ENCODE results near the gene ATP7B.

Gene ATP7B

GRCh38 chr13:51978796-51979556 lies 32.3 kb downstream of the ATP7B start:
- DNase-seq (ENCODE audit: low read depth): no peak

DNA sequence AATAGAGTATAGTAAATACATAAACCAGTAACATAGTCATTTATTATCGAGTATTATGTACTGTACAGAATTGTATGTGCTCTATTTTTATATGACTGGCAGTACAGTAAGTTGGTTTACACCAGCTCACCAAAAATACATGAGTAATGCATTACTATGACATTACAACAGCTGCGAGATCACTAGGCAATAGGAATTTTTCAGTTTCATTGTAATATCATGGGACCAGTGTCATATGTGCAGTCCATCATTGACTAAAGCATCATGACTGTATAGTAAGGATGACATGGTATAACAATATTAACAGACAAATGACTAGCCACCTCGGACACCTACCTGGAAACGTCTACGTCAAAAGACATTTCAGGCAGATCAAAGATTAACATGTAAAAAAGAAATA lies 33.6 kb downstream of the ATP7B start:
- no peak for DNase-seq (ENCODE audit: low read depth)

- no peak for DNase-seq (ENCODE audit: low read depth)
Measured at GRCh38 chr13:51976890-51977289, 34.4 kb downstream of the ATP7B start.

- DNase-seq (ENCODE audit: low read depth): no peak
Measured at GRCh38 chr13:51976423-51976822, 34.8 kb downstream of the ATP7B start.

DNA sequence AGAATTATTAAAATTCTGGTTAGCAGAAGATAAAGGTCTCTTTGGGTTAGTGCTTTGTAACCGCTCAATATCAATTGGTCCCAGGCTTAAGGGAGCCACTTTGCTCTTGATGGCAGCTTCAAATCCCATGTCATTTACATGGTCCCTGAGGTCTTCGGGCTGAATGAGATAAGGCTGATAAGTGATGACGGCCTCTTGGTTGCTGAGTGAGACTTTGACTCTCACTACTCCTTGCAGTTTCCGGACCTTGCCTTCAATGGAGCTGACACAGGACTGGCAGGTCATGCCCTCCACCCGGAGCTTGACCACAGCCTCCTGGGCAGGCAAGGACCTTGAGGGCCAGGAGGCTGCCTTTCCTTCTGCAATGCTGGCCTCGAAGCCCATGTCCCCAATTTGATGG lies 36.8 kb downstream of the ATP7B start:
- no peak for DNase-seq (ENCODE audit: low read depth)

DNA sequence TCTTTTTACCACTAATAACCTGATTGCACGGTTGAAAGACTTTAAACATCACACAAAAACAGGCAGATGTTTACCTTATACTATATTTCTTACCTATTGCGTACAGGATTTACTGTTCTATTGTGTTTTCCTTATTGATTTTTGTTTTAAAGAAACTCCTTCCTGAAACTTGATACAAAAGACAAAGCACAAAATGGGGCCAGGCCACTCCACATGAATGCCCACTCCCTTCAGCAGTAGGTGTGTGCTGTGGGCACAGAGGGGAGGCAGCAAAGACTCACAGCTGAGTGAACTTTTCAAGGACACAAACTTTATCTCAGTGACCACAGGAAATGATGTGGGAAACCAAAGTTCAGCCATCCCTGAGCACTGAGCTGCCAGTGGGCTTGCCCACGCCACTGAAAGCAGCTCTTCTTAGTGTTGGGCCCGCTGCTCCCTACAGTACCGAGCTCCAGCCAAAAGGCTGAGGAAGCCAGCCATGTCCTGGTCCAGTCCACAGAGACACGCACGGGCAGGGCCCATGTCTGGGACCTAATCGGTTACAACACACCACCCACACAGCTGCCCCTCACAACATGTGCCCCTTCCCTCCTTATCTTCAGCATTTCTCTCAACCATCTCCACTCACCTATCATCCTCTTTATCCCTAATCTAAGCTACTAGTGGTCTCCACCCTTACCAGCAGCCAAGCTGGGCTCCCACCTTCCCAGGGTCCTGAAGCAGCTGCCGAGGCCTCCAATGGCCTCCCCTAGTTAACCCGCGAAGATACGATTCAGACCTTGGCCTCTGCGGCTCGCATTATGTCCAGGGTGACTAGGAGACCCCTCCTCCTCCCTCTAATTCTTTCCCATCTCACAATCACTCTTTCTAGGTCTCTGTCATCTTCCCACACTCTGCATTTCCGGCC lies 39.5 kb downstream of the ATP7B start:
- no peak for DNase-seq (ENCODE audit: low read depth)

GRCh38 chr13:51970349-51970748 lies 40.9 kb downstream of the ATP7B start:
- DNase-seq (ENCODE audit: low read depth): no peak

- DNase-seq (ENCODE audit: low read depth): no peak
Measured at GRCh38 chr13:51967482-51968446, 43.5 kb downstream of the ATP7B start.

GRCh38 chr13:51966186-51966585 lies 45.1 kb downstream of the ATP7B start:
- no peak for DNase-seq (ENCODE audit: low read depth)

GRCh38 chr13:51961493-51962403 lies 49.5 kb downstream of the ATP7B start:
- DNase-seq (ENCODE audit: low read depth): no peak

GRCh38 chr13:51960766-51961165 lies 50.5 kb downstream of the ATP7B start:
- no peak for DNase-seq (ENCODE audit: low read depth)

GRCh38 chr13:51959773-51960172 lies 51.5 kb downstream of the ATP7B start:
- DNase-seq (ENCODE audit: low read depth): no peak

DNA sequence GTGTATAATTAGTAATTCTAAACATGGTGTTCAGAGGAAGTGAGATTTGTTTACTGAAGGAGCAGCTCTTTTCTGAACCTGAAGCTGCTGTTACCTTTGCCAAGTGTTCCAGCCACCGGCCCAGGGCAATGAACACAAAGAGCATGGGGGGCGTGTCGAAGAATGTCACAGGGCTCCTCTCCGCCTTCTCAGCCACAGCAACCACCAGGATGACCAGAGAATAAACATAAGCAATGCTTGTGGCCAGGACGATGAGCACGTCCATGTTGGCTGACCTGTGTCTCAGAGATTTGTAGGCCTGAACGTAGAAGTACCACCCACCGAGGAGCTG lies 53.1 kb downstream of the ATP7B start:
- DNase-seq (ENCODE audit: low read depth): no peak

DNA sequence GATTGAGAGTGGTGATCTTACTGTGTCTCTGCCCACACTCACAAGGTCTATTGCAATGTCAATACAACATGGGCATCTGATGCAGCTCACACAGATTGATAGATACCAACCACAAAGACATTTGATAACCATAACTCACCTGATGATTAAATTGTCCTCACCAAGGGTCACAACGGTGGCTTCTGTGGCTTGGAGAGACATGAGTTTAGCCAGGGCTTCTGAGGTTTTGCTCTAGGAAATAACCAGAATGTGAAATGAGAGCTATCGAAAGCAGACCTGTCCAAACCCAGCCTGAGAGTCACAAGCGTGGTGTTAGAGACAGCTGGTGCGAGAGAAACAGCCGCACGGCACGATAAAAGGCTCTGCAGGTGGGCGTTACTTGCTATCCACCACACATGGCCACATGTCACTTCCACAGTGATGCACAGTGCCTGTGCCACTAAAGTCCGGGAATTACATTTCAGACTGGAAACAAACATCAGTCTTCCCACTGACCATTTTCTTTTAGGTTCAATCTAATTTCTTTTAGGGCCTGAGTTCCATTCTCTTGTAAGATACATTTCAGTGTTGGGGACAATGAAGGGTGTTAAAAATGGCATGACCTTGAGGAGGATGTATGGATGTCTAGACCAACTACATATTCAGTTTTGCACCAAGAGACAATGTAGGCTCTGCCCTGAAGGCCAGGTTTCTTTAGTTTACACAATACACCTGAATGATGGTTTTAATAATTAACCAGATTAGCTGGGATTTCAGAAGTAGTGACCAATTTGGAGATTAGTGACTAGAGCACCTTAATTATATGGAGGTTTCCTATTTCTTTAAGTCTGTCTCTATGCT lies 53.7 kb downstream of the ATP7B start:
- no peak for DNase-seq (ENCODE audit: low read depth)

- no peak for DNase-seq (ENCODE audit: low read depth)
Measured at GRCh38 chr13:51956717-51957116, 54.5 kb downstream of the ATP7B start.

DNA sequence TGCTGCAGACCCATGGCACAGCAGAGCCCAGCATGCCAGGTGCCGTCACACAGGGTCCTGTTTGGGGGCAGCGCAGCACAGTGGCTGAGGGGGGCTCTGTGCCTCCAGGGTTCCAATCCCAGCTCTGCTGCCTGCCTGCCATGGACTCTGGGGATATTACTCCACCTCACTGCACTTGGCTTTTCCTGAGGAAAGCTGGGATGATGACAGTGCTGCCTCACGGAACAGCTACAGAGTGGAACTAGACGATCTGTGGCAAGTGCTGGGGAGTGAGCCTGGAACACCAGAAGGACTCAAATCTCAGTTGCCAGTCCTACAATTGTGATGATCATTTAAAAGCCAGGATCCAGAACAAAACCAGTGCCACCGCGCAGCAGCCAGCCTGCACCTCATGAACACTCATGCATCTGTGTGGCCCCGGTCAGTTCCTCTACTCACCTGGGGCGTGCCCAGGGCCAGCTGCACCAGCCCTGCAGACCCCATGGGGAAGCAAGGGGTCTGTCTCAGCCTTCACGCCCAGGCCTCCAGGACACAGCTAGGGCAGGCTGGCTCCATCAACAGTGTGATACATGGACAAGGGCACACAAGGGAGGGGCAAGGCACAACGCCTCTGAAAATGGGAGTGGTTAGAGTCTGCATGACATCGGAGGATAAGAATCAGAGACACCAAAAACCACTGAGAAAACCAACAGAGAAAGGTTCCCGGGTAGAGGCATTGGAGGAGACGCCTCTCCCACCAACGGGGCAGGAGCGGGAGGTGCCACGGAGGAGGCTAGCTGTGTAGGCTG lies 55.2 kb downstream of the ATP7B start:
- no peak for DNase-seq (ENCODE audit: low read depth)

GRCh38 chr13:51955281-51955771 lies 55.9 kb downstream of the ATP7B start:
- no peak for DNase-seq (ENCODE audit: low read depth)

- no peak for DNase-seq (ENCODE audit: low read depth)
Measured at GRCh38 chr13:51953347-51954195, 57.7 kb downstream of the ATP7B start.
